ENCODE results near the gene CEBPE. TPM values are rescaled to one million over a fixed set of nuclear protein-coding genes. Genes with fewer than 3 reads are reported as not detected.

CEBPE gene
- total RNA-seq, 2 experiments from 2014 or later = 0.19 to 0.34 TPM

- Mint-ChIP-seq H3K9me3 (ENCODE audit: low read depth) (no peaks in the 10 kb centered on the region), H3K36me3 (ENCODE audit: low read depth) (peaks cover 59% of the 10 kb centered on the region)
- POLR2A ChIA-PET = interaction anchor here (1.1 kb wide), 1 partner anchor 9 kb away, joined by 3 read pairs; no protein-coding TSS in a partner anchor
These were observed 42.2 kb downstream of the CEBPE start for GRCh38 chr14:23076785-23077408.

GRCh38 chr14:23074906-23075305, 44.1 kb downstream of the CEBPE start:
- ChIA-PET POLR2A (no interaction called here), CTCF (interaction anchor here (1.0 to 4.8 kb wide), 4 partner anchors 10 to 45 kb away, joined by 3 to 36 read pairs (median 18); partner anchors contain the start of genes ACIN1, C14orf119 and CEBPE)
- DNase-seq = no peak
- H3K36me3 Mint-ChIP-seq (ENCODE audit: low read depth) = peaks cover 49% of the 10 kb centered on the region
- intact Hi-C loops (cut with DNase I, micrococcal nuclease) = loop anchor here in 1 of 2 experiments (5.0 kb wide), 1 partner anchor 227 kb away; the partner anchor contains the start of gene PPP1R3E
- no peak for ATAC-seq
- H3K9me3 Mint-ChIP-seq (ENCODE audit: low read depth) = no peaks in the 10 kb centered on the region
- H3K4me3 Mint-ChIP-seq = no peak overlapping the region
- H3K27me3 Mint-ChIP-seq = no peaks in the 10 kb centered on the region
- no peak overlapping the region for H3K27ac Mint-ChIP-seq
- H3K4me1 Mint-ChIP-seq = peaks cover 18% of the 10 kb centered on the region

More at GRCh38 chr14:23076785-23077408, 42.2 kb downstream of the CEBPE start:
- H3K27me3 Mint-ChIP-seq = no peaks in the 10 kb centered on the region
- ATAC-seq = peak; percentile 59
- intact Hi-C loops (cut with DNase I, micrococcal nuclease) = loop anchor here in 1 of 2 experiments (1.0 kb wide), 1 partner anchor 32 kb away; no protein-coding TSS in a partner anchor
- H3K4me3 Mint-ChIP-seq = no peak overlapping the region
- CTCF ChIA-PET = interaction anchor here (0.5 to 4.8 kb wide), 38 partner anchors 9 to 511 kb away, joined by 3 to 58 read pairs (median 4); partner anchors contain the start of genes ACIN1, C14orf119, CDH24 and CEBPE
- peaks cover 5% of the 10 kb centered on the region for H3K4me1 Mint-ChIP-seq
- H3K27ac Mint-ChIP-seq = peak overlapping the region; percentile 17
- peak; percentile 46 for DNase-seq

GRCh38 chr14:23071921-23072539, 47.0 kb downstream of the CEBPE start:
- DNase-seq (no peak), ATAC-seq (no peak)
- H3K27ac Mint-ChIP-seq = peak overlapping the region; percentile 90
- CTCF ChIA-PET = interaction anchor here (0.7 to 4.2 kb wide), 30 partner anchors 9 to 386 kb away, joined by 3 to 34 read pairs (median 6); partner anchors contain the start of genes ACIN1, AJUBA, C14orf119 and CDH24
- no peaks in the 10 kb centered on the region for H3K9me3 Mint-ChIP-seq (ENCODE audit: low read depth)
- H3K4me3 Mint-ChIP-seq = peak overlapping the region; percentile 92
- H3K4me1 Mint-ChIP-seq = peaks cover 32% of the 10 kb centered on the region
- H3K36me3 Mint-ChIP-seq (ENCODE audit: low read depth) = peaks cover 46% of the 10 kb centered on the region
- H3K27me3 Mint-ChIP-seq = no peaks in the 10 kb centered on the region
- POLR2A ChIA-PET = interaction anchor here (0.6 to 2.4 kb wide), 7 partner anchors 14 to 484 kb away, joined by 3 to 27 read pairs (median 3); partner anchors contain the start of genes ACIN1, C14orf119 and CDH24
- intact Hi-C loops (cut with DNase I, micrococcal nuclease) = loop anchor here (1.0 to 5.0 kb wide), 3 partner anchors 23 to 230 kb away; partner anchors contain the start of genes ACIN1 (in 2 of the 2), C14orf119 (in 2 of the 2) and PPP1R3E (in 1 of the 2)

- Mint-ChIP-seq H3K4me3 (peak overlapping the region; percentile 92), H3K4me1 (peaks cover 32% of the 10 kb centered on the region), H3K36me3 (ENCODE audit: low read depth) (peaks cover 51% of the 10 kb centered on the region), H3K27ac (peak overlapping the region; percentile 90), H3K9me3 (ENCODE audit: low read depth) (no peaks in the 10 kb centered on the region), H3K27me3 (no peaks in the 10 kb centered on the region)
- intact Hi-C loops (cut with DNase I, micrococcal nuclease) = loop anchor here (1.0 to 5.0 kb wide), 3 partner anchors 24 to 231 kb away; partner anchors contain the start of genes ACIN1 (in 2 of the 2), C14orf119 (in 2 of the 2) and PPP1R3E (in 1 of the 2)
- DNase-seq (peak; percentile 91), ATAC-seq (peak; percentile 98)
- POLR2A ChIA-PET = interaction anchor here (0.6 to 2.4 kb wide), 8 partner anchors 13 to 484 kb away, joined by 3 to 27 read pairs (median 3); partner anchors contain the start of genes ACIN1, C14orf119 and CDH24
- CTCF ChIA-PET = interaction anchor here (0.7 to 4.2 kb wide), 31 partner anchors 9 to 486 kb away, joined by 3 to 34 read pairs (median 7); partner anchors contain the start of genes ACIN1, AJUBA, C14orf119 and CDH24
These were observed 47.7 kb downstream of the CEBPE start for GRCh38 chr14:23071244-23071920.

- no peaks in the 10 kb centered on the region for H3K9me3 Mint-ChIP-seq (ENCODE audit: low read depth)
- H3K36me3 Mint-ChIP-seq (ENCODE audit: low read depth) = peaks cover 50% of the 10 kb centered on the region
- ChIA-PET CTCF (interaction anchor here (0.5 to 4.2 kb wide), 32 partner anchors 8 to 1281 kb away, joined by 3 to 34 read pairs (median 6); partner anchors contain the start of genes ACIN1, AJUBA, C14orf119 and CDH24), POLR2A (interaction anchor here (0.6 to 2.4 kb wide), 5 partner anchors 13 to 59 kb away, joined by 3 to 27 read pairs (median 3); partner anchors contain the start of genes ACIN1, C14orf119 and CDH24)
- DNase-seq = no peak
- no peaks in the 10 kb centered on the region for H3K27me3 Mint-ChIP-seq
- H3K4me3 Mint-ChIP-seq = peak overlapping the region; percentile 92
- H3K27ac Mint-ChIP-seq = peak overlapping the region; percentile 90
- ATAC-seq = no peak
- H3K4me1 Mint-ChIP-seq = peaks cover 37% of the 10 kb centered on the region
- intact Hi-C loops (cut with DNase I, micrococcal nuclease) = loop anchor here (1.0 to 5.0 kb wide), 3 partner anchors 25 to 232 kb away; partner anchors contain the start of genes ACIN1 (in 2 of the 2), C14orf119 (in 2 of the 2) and PPP1R3E (in 1 of the 2)
These were observed 48.6 kb downstream of the CEBPE start for GRCh38 chr14:23070262-23071129.

- DNase-seq (no peak), ATAC-seq (no peak)
- Mint-ChIP-seq H3K4me3 (peak overlapping the region; percentile 92), H3K36me3 (ENCODE audit: low read depth) (peaks cover 54% of the 10 kb centered on the region), H3K9me3 (ENCODE audit: low read depth) (no peaks in the 10 kb centered on the region), H3K27ac (peak overlapping the region; percentile 17), H3K4me1 (peaks cover 37% of the 10 kb centered on the region), H3K27me3 (no peaks in the 10 kb centered on the region)
- CTCF ChIA-PET = interaction anchor here (0.6 to 19.3 kb wide), 61 partner anchors 8 to 513 kb away, joined by 3 to 751 read pairs (median 6); partner anchors contain the start of genes ACIN1, AJUBA, C14orf119 and CDH24
- POLR2A ChIA-PET = interaction anchor here (0.6 to 1.4 kb wide), 6 partner anchors 11 to 139 kb away, joined by 3 to 13 read pairs (median 3); partner anchors contain the start of genes ACIN1 and C14orf119
- intact Hi-C loops (cut with DNase I, micrococcal nuclease) = loop anchor here (1.0 kb wide), 2 partner anchors 40 to 118 kb away; no protein-coding TSS in a partner anchor
These were observed 49.6 kb downstream of the CEBPE start for GRCh38 chr14:23069413-23069806.

GRCh38 chr14:23068789-23069412, 50.2 kb downstream of the CEBPE start:
- Mint-ChIP-seq H3K9me3 (ENCODE audit: low read depth) (no peaks in the 10 kb centered on the region), H3K4me3 (peak overlapping the region; percentile 5), H3K27me3 (no peaks in the 10 kb centered on the region), H3K4me1 (peaks cover 37% of the 10 kb centered on the region), H3K36me3 (ENCODE audit: low read depth) (peaks cover 59% of the 10 kb centered on the region), H3K27ac (peak overlapping the region; percentile 80)
- POLR2A ChIA-PET = interaction anchor here (0.6 to 1.4 kb wide), 8 partner anchors 11 to 139 kb away, joined by 3 to 13 read pairs (median 4); partner anchors contain the start of genes ACIN1 and C14orf119
- ATAC-seq (peak; percentile 79), DNase-seq (peak; percentile 84)
- CTCF ChIA-PET = interaction anchor here (0.6 to 19.3 kb wide), 70 partner anchors 9 to 1713 kb away, joined by 3 to 751 read pairs (median 4); partner anchors contain the start of genes ACIN1, AJUBA, C14orf119 and CDH24
- intact Hi-C loops (cut with DNase I, micrococcal nuclease) = loop anchor here (1.0 kb wide), 2 partner anchors 40 to 118 kb away; no protein-coding TSS in a partner anchor

- CTCF ChIA-PET = interaction anchor here (0.6 to 19.3 kb wide), 67 partner anchors 9 to 1712 kb away, joined by 3 to 751 read pairs (median 5); partner anchors contain the start of genes ACIN1, AJUBA, C14orf119 and CDH24
- POLR2A ChIA-PET = interaction anchor here (0.5 to 1.4 kb wide), 6 partner anchors 10 to 99 kb away, joined by 3 to 13 read pairs (median 4); partner anchors contain the start of genes ACIN1 and C14orf119
- peaks cover 37% of the 10 kb centered on the region for H3K4me1 Mint-ChIP-seq
- H3K27ac Mint-ChIP-seq = peak overlapping the region; percentile 80
- no peaks in the 10 kb centered on the region for H3K27me3 Mint-ChIP-seq
- H3K36me3 Mint-ChIP-seq (ENCODE audit: low read depth) = peaks cover 65% of the 10 kb centered on the region
- H3K4me3 Mint-ChIP-seq = peak overlapping the region; percentile 5
- intact Hi-C loops (cut with DNase I, micrococcal nuclease) = loop anchor here in 1 of 2 experiments (1.0 kb wide), 1 partner anchor 41 kb away; no protein-coding TSS in a partner anchor
- no peak for DNase-seq
- ATAC-seq = no peak
- no peaks in the 10 kb centered on the region for H3K9me3 Mint-ChIP-seq (ENCODE audit: low read depth)
These were observed 50.9 kb downstream of the CEBPE start for GRCh38 chr14:23067847-23068788.
